H7 (cell line): ENCODE results near the gene HAND1. TPM values are rescaled to one million over a fixed set of nuclear protein-coding genes. Genes with fewer than 3 reads are reported as not detected.
A peak's percentile ranks its signal among the peaks of the same experiment; 100 is the strongest.

Experiments used
- DNase-seq: peaks from one replicate; pipeline ENCODE4 v3.0.0; 2012
- H3K27me3 ChIP-seq: 2 replicates; pipeline ENCODE4 v1.6.0; 2011; ENCODE audit warnings: mild to moderate bottlenecking, low read length; ENCODE audit not compliant: control insufficient read depth, insufficient read depth
- H3K36me3 ChIP-seq: replicated peaks from 2 replicates; pipeline ENCODE4 v1.5.1; 2011; ENCODE audit warnings: low read length; ENCODE audit not compliant: control insufficient read depth, insufficient read depth
- H3K4me3 ChIP-seq: 2 replicates; pipeline ENCODE4 v1.5.1; 2011; ENCODE audit warnings: low read depth, mild to moderate bottlenecking, control low read depth, low read length, moderate library complexity; ENCODE audit not compliant: insufficient read depth
- total RNA-seq: library from RNA; depleted of rRNA; stranded (reverse); fragments of >200 nt; shearing (Covaris generic); gene quantifications from 2 replicates; pipeline ENCODE4 v1.2.3, GENCODE V29; 2014

HAND1 gene
- total RNA-seq, 1 experiment from 2014 or later: not detected

- H3K27me3 ChIP-seq: peaks cover 46% of the 10 kb centered on the region
- no peaks in the 10 kb centered on the region for H3K36me3 ChIP-seq
- no peak for DNase-seq
- H3K4me3 ChIP-seq: no peak overlapping the region
Measured at GRCh38 chr5:154466671-154467070, 11.4 kb downstream of the HAND1 start.

GRCh38 chr5:154466147-154466546, 11.9 kb downstream of the HAND1 start:
- Histone ChIP-seq H3K36me3 (no peaks in the 10 kb centered on the region), H3K27me3 (peaks cover 41% of the 10 kb centered on the region), H3K4me3 (no peak overlapping the region)

GRCh38 chr5:154465169-154465568, 12.9 kb downstream of the HAND1 start:
- Histone ChIP-seq H3K36me3 (no peaks in the 10 kb centered on the region), H3K4me3 (no peak overlapping the region), H3K27me3 (peaks cover 31% of the 10 kb centered on the region)
- no peak for DNase-seq

More at GRCh38 chr5:154466147-154466546, 11.9 kb downstream of the HAND1 start:
- DNase-seq: no peak

GRCh38 chr5:154464438-154464837, 13.6 kb downstream of the HAND1 start:
- no peak overlapping the region for H3K4me3 ChIP-seq
- no peak for DNase-seq
- H3K36me3 ChIP-seq: no peaks in the 10 kb centered on the region
- H3K27me3 ChIP-seq: peaks cover 24% of the 10 kb centered on the region

- Histone ChIP-seq H3K36me3 (peaks cover 3% of the 10 kb centered on the region), H3K27me3 (peaks cover 5% of the 10 kb centered on the region), H3K4me3 (no peak overlapping the region)
- no peak for DNase-seq
Measured at GRCh38 chr5:154461531-154461930, 16.5 kb downstream of the HAND1 start.

- no peaks in the 10 kb centered on the region for H3K27me3 ChIP-seq
- H3K4me3 ChIP-seq: no peak overlapping the region
- H3K36me3 ChIP-seq: peaks cover 9% of the 10 kb centered on the region
- DNase-seq: no peak
Measured at GRCh38 chr5:154460172-154460571, 17.9 kb downstream of the HAND1 start.

- H3K27me3 ChIP-seq: no peaks in the 10 kb centered on the region
- peaks cover 9% of the 10 kb centered on the region for H3K36me3 ChIP-seq
- no peak overlapping the region for H3K4me3 ChIP-seq
- no peak for DNase-seq
Measured at GRCh38 chr5:154459015-154459414, 19.0 kb downstream of the HAND1 start.

GRCh38 chr5:154456540-154456939, 21.5 kb downstream of the HAND1 start:
- peaks cover 14% of the 10 kb centered on the region for H3K36me3 ChIP-seq
- no peak overlapping the region for H3K4me3 ChIP-seq

GRCh38 chr5:154455585-154455984, 22.4 kb downstream of the HAND1 start:
- Histone ChIP-seq H3K4me3 (no peak overlapping the region), H3K27me3 (no peaks in the 10 kb centered on the region), H3K36me3 (peaks cover 16% of the 10 kb centered on the region)
- DNase-seq: no peak

More at GRCh38 chr5:154456540-154456939, 21.5 kb downstream of the HAND1 start:
- no peaks in the 10 kb centered on the region for H3K27me3 ChIP-seq
- no peak for DNase-seq

- Histone ChIP-seq H3K4me3 (no peak overlapping the region), H3K27me3 (peaks cover 1% of the 10 kb centered on the region; the same call in 1 of the 2 replicates), H3K36me3 (peaks cover 16% of the 10 kb centered on the region)
- DNase-seq: no peak
Measured at GRCh38 chr5:154451957-154452356, 26.1 kb downstream of the HAND1 start.

- peaks cover 2% of the 10 kb centered on the region; the same call in 1 of the 2 replicates for H3K27me3 ChIP-seq
- no peak overlapping the region for H3K4me3 ChIP-seq
- H3K36me3 ChIP-seq: peaks cover 6% of the 10 kb centered on the region
- DNase-seq: no peak
Measured at GRCh38 chr5:154449786-154450185, 28.2 kb downstream of the HAND1 start.

- H3K4me3 ChIP-seq: peak overlapping the region; percentile 75
- peaks cover 4% of the 10 kb centered on the region for H3K36me3 ChIP-seq
- peaks cover 2% of the 10 kb centered on the region; the same call in 1 of the 2 replicates for H3K27me3 ChIP-seq
- peak; percentile 58 for DNase-seq
Measured at GRCh38 chr5:154447089-154447725, 30.8 kb downstream of the HAND1 start.

- H3K36me3 ChIP-seq: peaks cover 2% of the 10 kb centered on the region
- peaks cover 2% of the 10 kb centered on the region; the same call in 1 of the 2 replicates for H3K27me3 ChIP-seq
- peak; percentile 87 for DNase-seq
- H3K4me3 ChIP-seq: peak overlapping the region; percentile 75
Measured at GRCh38 chr5:154446195-154447088, 31.6 kb downstream of the HAND1 start.

- Histone ChIP-seq H3K36me3 (peaks cover 1% of the 10 kb centered on the region; the same call in 1 of the 2 replicates), H3K27me3 (peaks cover 2% of the 10 kb centered on the region; the same call in 1 of the 2 replicates), H3K4me3 (peak within 1 kb of the TSS; percentile 75)
- peak; percentile 100 for DNase-seq
Measured at GRCh38 chr5:154445422-154446194, 32.4 kb downstream of the HAND1 start, which contains the start of gene SAP30L. Gene SAP30L (plus strand): TSS chr5:154445997. CDS start chr5:154446605, 608 bp downstream.
